GM10266 (cell line): ENCODE results near the gene GALNT1.

ENCODE experiments used
- DNase-seq: peaks from one replicate; pipeline ENCODE4 v3.0.0; 2012; ENCODE audit errors: extremely low spot score
- CTCF ChIP-seq: IDR thresholded peaks from 2 replicates; pipeline ENCODE4 v1.5.1; 2012; ENCODE audit warnings: mild to moderate bottlenecking, low read depth; ENCODE audit not compliant: control insufficient read depth, insufficient read depth; ENCODE audit errors: missing control alignments

The GALNT1 gene

GRCh38 chr18:35733408-35733807 is 151.9 kb downstream of the GALNT1 start:
- DNase-seq, result no peak
- no peak for TF ChIP-seq CTCF

GRCh38 chr18:35736696-35737095 is 155.2 kb downstream of the GALNT1 start:
- no peak for DNase-seq

GRCh38 chr18:35739778-35740177 is 158.2 kb downstream of the GALNT1 start:
- no peak for DNase-seq
- no peak for TF ChIP-seq CTCF

More at GRCh38 chr18:35736696-35737095, 155.2 kb downstream of the GALNT1 start:
- TF ChIP-seq CTCF, result no peak

- TF ChIP-seq CTCF, result no peak
- no peak for DNase-seq
Observed at GRCh38 chr18:35740656-35741055, 159.1 kb downstream of the GALNT1 start.

- no peak for DNase-seq
- no peak for TF ChIP-seq CTCF
Observed at GRCh38 chr18:35743916-35744315, 162.4 kb downstream of the GALNT1 start.

GRCh38 chr18:35745814-35746213 is 164.3 kb downstream of the GALNT1 start:
- DNase-seq, result no peak
- TF ChIP-seq CTCF, result no peak

- DNase-seq, result no peak
- TF ChIP-seq CTCF, result no peak
Observed at GRCh38 chr18:35746826-35747339, 165.3 kb downstream of the GALNT1 start.
